ENCODE results near the gene ANXA4.
"Not testable (repeated sequence)": the region's sequence is repeated elsewhere in the genome, so short reads cannot be mapped to it uniquely, and the experiment has no call there.

The ANXA4 gene

DNA sequence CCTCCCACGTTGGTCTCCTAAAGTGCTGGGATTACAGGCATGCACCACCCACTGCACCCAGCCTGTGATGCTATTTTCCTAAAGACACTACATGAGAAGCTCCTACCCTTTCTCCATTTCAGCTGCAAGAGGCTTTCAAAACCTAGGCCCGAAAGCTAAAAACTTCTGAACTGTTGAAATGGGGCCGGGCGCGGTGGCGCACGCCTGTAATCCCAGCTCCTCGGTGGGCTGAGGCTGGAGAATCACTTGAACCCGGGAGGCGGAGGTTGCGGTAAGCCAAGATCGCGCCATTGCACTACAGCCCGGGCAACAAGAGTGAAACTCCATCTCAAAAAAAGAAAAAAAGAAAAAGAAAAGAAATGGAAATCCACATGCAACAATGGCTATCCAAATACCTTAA is 18.1 kb upstream of the ANXA4 start:
- no peak for DNase-seq

DNA sequence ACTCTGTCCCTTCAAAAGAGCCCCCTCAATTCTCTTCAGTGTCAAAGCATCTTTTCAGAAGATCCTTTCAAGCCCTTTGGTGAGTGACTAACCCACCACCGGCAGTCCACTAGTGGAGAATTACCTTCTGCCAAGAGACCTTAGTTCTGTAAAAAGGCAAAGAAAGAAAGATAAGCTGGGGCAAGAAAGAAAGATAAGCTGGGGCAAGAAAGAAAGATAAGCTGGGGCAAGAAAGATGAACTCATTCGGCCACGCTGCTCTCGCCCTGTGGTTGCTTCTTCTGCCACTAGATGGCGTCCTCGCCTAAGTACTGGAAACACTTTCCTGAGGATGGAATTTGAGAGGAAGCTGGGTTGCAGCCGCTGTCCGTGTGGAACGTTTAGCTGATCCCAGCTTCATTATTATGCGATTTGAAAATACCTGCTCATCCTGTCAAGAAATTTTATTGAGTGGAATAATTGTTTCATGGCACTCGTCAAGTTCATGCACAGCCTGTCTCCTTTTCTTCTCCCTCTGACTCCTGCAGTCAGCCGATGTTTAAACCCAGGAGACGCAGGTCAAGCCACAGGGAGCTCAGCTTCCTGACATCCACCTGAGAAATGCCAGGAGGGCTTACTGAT is 17.3 kb upstream of the ANXA4 start:
- DNase-seq = peak; percentile 95

DNA sequence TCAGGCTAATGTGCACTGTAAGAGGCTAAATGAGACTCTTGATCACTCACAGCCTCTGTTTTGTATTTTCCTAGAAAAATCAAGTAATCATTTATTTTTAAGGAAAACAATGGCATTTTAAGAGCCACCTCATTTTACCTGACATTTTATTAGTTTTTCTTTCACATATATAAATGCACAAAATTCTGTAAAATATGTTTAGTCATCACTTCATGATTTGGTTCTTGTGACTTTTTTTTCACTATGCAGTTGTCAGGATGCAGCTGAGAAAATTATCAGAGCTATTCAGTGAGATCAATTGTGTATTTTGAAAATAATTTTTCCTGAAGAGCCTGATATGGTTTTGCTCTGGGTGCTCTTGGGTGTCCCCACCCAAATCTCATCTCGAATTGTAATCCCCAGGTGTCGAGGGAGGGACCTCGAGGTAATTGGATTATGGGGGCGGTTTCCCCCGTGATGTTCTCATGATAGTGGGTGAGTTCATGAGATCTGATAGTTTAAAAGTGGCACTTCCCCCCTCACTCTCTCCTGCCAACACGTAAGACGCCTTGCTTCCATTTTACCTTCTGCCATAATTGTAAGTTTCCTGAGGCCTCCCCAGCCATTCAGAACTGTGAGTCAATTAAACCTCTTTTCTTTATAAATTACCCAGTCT is 16.1 kb upstream of the ANXA4 start:
- DNase-seq = no peak

DNA sequence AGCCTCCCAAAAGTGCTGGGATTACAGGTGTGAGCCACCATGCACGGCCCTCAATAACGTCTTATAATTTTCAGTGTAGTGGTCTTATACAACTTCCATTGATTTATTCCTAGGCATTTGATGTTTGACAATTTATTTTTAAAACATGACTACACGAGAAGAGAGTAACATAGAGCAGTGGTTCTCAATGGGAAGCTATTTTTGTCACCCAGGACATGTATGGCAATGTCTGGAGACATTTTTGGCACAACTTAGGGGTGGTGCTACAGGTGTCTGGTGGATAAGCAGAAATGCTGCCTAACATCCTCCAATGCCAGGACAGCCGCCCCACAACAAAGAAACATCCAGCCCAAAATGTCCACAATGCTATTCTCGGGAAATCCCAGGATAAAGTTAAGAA is 12.7 kb upstream of the ANXA4 start:
- no peak for DNase-seq

DNA sequence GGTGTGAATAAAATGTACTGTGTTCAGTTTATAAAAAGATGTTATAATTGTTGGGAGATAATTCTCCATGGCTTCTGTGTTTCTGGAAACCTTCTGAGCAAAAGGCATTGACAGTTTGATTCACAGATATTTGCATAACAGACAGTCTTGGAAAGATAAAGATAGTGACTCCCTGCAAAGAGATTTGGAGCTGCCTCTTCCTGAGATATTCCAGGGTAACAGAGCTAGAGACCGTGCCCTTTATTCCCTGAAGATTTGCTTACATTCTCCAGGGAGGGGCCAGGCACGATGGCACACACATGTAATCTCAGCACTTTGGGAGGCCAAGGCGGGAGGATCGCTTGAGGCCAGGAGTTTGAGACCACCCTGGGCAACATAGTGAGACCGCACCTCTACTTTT is 12.2 kb upstream of the ANXA4 start:
- no peak for DNase-seq

DNA sequence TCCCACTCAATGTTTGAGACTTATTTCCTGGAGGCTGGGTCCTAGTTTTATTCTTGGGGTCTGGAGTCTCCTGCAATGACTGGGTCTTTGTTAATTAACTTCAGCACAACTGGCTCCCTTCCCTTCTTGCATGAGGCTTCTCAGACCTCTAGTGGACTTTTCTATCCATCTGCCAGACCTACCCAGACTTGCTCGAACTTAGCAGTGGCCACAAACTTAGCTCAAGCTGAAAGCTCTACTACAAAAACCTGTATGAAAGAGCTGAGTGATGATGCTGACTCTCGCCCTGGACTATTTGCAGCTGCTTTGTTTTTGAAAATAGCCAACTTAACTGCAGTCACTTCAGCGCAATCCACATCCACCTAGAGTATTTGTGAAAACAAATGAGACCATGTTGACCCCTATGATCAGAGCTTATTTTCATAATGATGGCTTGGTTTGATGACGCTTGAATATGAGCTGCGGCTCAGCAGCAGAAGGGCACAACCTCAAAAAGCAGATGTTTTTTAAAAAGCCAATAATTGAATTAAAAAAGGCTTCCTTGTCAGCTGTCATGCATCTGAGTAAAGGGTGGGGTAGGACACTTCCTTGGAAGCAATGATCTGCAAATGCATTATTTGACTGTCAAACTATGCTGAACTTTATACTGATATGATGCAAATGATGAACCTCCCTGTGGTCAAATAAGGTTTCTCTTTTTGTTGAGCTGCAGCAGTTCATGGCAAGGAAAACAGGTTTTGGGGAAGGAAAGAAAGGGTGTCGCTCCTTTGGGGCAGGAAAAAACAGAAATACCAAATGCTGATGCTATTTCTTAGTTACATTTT is 10.6 kb upstream of the ANXA4 start:
- no peak for DNase-seq

DNA sequence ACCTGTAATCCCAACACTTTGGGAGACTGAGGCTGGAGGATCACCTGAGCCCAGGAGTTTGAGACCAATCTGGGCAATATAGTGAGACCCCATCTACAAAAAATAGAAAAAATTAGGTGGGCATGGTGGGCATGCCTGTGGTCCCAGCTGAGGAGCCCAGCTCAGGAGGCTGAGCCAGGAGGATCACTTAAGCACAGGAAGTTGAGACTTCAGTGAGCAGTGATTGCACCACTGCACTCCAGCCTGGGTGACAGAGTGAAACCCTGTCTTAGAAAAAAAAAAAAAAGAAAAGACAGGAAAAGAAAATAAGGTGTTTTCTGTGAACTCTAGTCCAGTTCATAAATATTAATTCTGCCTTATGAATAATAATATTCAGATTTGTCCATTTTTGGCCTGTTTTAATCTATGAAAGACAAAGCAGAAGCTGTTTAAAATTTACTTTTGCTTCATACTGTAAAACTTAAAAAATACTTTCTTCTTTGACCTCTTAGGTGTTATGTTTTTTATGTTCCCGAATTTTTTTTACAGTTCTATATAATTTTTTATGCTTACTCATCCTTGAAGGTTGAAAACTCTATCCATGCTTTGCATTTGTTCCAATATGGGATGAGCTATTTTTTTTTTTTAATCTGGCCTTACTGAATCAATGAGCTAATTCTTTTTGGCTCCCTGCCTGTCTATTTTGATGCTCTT is 8.4 kb upstream of the ANXA4 start:
- DNase-seq = no peak

DNA sequence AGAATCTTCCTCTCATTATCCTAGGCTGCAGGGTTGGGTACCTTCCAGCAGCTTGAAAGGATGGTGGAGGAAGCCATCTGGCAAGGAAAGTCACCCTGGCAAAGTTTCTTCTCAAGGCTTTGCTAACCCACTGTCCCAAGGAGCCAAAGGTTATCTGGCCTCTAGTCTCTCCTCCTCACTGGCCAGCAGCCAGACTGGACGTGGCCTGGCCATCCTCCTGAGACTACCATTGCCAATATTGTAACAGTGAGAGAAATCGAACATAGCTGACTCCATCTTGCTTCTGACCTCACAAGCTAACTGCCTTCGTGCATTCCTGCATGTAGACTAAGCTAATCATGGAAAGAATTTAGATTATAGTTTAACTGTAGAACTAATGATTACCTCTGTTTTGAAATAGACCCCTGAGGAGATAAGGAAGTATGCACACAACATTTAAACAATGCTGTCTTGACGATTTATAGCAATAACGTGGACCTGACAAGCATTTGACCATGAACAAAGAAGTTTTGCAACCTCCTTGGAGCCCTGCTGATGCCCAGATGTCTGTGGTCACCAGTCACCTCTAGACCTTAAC is 7.8 kb upstream of the ANXA4 start:
- no peak for DNase-seq

DNA sequence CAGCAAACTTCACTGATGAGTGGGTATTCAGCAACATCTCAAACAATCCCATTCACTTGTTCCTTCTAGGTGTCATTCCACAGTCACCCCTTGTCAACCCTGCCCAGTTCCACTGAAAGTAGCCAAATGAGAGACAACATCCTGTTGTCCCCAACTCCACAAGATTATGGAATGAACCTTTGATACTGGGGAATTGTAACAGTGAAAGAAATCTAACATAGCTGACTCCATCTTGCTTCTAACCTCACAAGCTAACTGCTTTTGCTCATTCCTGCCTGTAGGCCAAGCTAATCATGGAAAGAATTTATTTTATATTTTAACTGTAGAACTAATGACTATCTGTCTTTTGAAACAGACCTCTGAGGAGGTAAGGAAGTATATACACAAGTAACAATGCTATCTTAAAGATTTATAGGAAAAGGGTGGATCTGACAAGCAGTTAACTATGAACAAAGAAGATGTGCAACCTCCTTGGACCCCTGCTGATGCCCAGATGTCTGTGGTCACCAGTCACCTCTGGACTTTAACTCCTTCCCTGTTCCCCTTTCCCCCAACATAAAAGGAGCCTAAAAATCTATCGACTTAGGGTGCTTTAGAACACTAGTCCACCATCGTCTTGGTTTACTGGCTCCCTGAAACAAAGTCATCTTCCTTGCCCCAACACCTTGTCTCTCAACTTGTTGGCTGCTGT is 6.9 kb upstream of the ANXA4 start:
- no peak for DNase-seq

DNA sequence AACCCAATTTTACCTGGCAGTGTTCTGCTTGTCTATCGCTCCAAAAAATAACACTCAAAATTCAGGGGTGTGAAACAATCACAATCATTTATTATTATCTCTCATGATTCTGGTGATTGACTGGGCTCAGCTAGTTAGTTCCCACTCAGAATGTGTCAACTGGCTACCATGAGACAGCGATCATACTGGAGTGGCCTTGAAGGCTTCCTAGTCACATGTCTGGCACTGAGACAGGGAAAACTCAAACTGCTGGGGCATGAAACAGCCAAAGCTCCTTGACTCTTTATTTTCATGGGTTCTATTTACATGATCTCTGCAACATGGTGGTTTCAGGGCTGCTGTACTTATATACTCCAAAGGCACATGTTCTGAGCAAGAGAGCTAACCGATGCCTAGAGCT is 6.2 kb upstream of the ANXA4 start:
- DNase-seq = no peak

DNA sequence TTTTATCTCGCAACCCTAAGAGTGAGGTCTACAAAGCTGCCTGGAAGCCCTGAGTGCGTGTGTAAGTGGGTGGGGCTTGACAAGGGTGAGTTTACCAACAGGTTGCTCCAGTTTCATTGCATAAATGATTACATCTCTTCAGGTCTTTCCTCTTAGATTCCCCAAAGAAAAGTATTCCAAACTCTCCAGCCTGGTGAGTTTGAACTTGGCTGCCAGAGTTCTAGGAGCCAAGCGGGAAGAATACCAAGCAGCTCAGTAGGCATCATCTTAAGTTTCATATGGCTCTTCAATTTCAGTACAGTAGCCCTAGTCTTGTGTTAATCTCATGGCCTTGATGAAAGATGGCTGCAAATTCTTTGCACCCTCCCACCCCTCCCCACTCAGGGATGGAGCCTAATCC is 3.8 kb upstream of the ANXA4 start:
- not testable (repeated sequence) for DNase-seq

DNA sequence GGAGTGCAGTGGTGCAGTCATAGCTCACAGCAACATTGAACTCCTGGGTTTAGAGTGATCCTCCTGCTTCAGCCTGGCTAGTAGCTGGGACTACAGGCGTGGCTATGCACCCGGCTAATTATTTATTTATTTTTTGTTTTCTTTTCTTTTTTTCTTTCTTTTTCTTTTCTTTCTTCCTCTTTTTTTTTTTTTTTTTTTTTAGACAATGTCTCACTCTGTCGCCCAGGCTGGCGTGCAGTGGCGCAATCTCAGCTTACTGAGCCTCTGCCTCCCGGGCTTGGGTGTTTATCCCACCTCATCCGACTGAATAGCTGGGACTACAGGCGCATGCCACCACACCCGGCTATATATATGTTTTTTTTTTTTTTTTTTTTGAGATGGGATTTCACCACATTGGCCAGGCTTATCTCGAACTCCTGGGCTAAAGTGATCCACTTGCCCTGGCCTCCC is 1.4 kb upstream of the ANXA4 start:
- no peak for DNase-seq

DNA sequence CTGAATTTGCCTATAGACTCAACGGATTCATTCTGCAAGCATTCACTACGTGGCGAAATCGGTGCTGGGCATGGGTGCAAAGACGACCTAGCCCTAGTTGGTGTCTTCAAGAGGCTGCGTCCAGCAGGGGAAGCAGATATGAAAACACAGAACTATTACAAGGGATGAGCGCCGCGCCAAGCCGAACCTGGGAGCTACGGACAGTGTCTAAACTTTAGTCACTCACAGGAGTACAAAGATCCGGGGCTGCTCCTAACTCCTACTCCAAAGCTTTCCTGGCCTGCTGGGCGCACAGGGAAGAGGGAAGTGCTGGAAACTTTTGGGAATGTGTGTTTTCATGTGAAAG is 732 bp upstream of the ANXA4 start:
- DNase-seq = no peak

DNA sequence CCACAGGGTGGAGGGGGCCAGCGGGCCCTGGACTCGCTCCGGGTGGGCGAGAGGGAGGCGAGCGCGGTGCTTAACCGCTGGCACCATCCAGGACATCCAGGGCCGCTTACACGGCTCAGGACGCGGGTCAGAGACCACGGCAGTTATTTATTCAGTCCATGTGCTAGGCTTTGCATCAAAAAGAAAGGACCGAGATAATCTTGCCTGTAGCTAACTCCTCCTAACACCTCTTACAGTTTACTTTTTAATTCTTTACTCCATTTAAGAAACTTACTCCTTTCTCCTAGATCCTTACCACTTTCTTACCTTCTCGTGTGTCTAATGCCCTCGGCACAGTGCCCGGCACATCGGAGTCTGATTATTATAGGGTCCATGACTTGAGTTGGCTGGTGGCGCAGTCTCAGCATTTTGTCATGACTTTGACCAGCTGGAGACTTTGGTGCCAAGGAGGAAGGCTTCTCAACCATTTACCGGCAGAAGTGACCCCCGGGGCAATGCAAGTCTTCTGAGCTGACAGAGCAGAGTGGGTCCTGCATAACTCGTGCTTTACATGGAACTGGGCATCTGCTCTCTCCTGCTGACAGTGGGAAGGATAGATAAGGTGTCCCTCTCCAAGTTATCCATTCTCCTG is 503 bp downstream of the ANXA4 start:
- peak; percentile 48 for DNase-seq

DNA sequence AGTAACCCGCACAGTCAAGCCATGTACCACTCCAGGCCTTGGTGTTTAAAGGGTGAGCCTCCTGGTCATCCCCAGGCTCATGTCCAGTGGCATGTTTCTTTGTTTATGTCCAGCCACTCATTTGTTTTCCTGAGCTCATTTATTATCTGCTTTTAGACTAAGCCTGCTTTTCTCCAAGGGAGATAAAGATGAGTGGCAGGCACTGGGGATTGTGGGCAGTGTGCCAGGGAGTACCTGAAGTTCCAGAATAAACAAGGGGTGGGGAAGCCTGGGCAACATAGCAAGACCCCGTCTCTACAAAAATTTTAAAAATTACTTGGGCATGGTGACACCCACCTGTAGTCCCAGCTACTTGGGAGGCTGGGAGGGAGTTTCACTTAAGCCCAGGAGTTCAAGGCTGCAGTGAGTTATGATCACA is 1.9 kb downstream of the ANXA4 start:
- DNase-seq = no peak

DNA sequence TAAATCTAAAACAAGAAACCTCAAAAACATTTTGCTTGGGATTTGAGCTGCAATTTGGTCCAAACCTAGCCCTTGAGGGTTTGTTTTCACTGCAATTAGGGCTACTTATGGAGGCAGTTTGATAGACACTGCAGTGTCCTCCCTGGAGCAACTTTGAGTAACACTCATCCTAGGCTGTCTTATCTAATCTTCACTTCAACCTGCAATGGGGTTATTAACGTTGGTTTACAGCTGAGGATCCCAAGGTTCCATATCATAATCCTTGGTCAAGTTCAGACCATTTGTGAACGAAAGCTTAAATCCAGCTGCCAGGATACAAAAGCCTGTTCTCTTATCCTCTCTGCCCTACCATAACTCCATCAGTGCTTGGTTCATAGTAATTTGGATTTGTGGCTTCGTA is 2.5 kb downstream of the ANXA4 start:
- DNase-seq = no peak

DNA sequence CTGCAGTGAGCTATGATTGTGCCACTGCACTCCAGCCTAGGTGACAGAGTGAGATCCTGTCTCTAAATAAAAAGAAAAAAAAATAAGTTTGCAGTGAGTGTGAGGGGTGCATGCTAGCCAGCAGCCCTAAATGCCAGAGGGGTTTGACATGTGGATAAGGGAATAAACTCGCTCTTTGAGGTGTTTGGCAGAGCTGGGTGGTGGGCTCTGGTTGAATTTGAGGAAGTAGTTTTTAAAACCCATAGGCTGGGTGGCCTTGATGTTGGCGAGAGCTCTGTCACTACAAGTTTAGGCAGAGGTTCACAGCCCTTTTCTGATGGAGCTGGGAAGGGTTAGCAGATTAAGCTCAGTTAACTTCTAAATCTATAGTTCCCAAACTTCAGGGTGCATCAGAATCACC is 3.1 kb downstream of the ANXA4 start:
- DNase-seq = no peak

DNA sequence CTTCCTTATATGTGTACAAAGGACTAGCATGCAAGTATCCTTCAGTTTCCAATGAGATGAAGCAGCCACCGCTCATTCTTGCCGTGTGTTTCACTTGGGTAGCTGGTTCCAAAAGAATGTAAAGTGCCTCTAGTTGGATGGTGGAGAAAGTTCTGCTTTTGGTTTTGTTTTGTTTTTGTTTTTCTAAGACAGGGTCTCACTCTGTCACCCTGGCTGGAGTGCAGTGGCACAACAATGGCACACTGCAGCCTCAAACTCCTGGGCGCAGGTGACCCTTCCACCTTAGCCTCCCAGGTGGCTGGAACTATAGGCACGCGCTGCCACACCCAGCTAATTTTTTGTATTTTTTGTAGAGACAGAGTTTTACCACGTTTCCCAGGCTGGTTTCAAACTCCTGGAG is 8.3 kb downstream of the ANXA4 start:
- no peak for DNase-seq

DNA sequence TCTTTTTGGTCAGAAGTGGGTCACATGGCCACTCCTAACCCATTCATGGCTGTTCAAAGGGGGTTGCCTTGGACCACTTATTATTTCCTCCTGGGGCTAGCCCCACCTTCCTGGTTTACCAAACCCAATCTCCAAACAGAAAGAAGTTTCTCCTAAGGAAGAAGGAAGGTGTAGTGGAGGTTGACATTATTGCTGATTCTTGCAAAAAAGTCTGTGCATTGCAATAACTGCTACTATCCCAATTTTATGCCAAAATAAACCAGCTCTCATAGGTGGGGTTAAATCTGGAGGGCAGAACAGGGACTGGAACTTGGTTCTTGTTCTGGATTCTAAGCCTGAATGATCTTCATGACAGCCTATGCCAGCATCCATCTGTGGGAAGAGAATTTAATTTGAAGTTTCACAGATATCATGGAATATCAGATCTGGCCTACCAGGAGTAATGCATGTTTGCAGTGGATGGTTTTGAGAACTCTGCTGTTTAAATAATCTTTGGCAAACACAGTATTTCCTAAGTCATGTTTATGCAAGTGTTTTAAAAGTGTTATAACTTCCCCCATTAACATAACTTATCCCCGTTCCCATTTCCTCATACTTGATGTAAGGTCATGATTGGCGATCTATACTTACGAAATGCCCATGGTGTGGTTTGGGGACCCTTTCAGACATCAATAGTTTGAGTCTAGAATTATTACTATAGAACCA is 11.9 kb downstream of the ANXA4 start:
- no peak for DNase-seq

DNA sequence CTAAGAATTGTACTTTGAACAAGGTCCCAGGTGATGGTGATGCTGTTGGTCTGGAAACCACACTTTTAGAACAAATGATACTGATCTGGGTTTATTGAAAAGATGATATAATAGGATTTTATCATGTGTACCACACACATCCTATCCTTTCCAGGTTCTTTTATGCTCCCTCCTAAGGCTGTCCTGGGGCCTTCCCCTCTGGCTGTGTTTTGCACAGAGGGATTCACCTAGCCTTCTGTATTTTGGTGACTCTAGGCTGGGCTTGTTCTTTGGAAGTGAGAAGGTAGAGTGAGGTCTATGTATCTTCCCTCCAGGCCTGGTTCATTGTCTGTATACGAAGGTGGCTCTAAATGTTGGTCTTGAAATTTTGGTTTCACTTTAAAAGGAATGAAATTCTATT is 12.7 kb downstream of the ANXA4 start:
- DNase-seq = no peak

DNA sequence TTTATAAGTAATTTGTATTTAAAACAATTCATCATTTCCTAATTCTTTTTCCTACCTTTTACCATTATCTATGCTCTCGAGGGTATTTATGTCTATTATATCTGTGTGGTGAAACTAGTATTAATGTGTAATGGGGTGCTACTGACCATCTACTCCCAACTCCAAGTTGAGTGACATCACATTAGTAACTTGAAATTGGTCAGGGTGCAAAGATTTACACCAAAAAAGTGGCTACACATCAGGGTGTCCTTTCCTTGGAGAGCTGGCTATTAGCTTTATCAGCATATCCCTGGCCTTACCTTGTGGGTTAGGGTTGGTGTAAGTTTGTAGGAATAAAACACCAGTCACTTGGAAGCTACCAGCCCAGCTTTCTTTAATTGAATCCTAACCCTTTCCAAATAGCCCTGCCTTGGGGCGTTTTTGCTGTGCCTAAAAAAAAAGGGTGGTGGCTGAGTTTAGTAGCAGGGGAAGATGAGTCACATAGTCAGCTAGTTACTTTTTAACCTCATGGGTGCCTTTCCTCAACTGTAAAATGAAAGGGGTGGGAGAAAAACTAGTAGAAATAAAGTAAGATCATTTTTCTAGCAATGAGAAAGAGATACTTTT is 14.0 kb downstream of the ANXA4 start:
- DNase-seq = no peak

Data from eye (tissue), 1 donor.